Putamen (tissue), 1 donor: Measurements from ENCODE around the gene SPIRE2.
"Not testable (repeated sequence)": the region's sequence is repeated elsewhere in the genome, so short reads cannot be mapped to it uniquely, and the experiment has no call there.

Source experiments
- DNase-seq: peaks from one replicate; pipeline ENCODE4 v3.0.0-alpha.2; 2016; ENCODE audit warnings: low spot score

Gene SPIRE2

DNA sequence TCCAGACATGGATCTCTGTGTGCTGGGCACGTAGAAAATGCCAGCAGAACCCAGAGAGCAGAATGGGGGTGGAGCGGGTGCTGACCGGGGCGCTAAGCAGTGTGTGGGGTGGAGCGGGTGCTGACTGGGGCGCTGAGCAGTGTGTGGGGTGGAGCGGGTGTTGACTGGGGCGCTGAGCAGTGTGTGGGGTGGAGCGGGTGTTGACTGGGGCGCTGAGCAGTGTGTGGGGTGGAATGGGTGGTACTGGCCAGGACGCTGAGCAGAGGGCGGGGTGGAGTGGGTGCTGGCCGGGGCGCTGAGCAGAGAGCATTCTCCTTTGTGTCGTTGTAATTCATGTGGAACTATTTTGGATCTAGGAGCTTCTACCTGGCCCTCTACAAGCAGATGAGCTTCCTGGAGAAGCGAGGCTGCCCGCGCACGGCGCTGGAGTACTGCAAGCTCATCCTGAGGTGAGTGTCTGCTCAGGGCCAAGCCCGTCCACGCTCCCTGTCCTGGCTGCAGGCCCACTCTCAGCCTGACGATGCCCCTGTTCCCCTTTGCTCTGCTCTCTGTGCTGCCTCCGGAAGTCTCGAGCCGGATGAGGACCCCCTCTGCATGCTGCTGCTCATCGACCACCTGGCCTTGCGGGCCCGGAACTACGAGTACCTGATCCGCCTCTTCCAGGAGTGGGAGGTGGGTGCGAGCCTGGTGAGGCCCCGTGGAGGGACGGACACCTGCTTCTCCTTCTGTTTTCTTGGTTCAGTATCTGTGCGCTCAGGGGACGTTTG, 70.1 kb downstream of the SPIRE2 start:
- DNase-seq = no peak

DNA sequence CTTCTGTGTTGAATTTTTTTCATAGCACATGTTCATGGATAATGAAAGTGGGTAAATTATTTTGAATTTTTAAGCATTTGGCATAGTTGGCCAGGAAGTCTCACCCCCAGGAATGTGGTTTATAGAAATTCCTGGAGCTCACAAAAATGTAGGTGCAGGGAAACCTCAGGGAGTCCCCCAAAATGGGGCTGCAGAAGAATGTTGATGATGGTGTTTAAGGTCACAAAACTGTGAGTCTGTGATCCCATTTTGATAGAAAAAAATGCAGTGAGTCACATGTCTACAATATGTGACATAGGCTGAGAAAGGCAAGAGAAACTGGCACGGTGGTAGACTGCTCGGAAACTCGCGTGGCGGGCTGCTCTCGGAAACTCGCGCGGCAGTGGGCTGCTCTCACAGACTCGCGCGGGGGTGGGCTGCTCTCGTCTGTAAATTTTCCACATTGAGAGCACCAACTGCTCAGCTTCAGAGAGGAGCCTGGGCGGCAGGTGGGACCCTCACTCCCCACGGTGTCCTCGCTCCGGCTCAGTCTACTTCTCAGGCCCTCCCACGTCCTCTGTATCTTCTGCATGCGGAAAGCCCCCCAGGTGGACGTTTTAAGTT, 71.7 kb downstream of the SPIRE2 start:
- DNase-seq = peak; percentile 64

DNA sequence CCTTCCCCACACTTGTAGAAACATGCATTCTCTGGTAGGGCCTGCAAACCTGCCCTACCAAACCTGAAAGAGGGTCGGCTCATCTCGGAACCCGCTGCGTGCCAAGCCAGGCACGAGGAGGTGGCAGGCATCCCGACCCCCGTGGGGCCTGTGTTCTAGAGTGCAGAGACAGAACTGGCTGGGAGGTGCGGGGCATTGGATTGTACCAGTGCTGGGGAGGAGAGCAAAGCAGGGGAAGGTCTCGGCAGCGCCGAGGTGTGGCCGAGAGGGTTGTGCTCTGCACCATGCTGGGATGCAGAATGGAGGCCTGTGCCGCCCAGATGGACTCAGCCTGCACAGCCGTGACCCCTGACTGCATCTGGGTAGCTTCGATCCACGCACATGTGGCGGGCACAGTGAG, 72.6 kb downstream of the SPIRE2 start:
- DNase-seq = no peak

DNA sequence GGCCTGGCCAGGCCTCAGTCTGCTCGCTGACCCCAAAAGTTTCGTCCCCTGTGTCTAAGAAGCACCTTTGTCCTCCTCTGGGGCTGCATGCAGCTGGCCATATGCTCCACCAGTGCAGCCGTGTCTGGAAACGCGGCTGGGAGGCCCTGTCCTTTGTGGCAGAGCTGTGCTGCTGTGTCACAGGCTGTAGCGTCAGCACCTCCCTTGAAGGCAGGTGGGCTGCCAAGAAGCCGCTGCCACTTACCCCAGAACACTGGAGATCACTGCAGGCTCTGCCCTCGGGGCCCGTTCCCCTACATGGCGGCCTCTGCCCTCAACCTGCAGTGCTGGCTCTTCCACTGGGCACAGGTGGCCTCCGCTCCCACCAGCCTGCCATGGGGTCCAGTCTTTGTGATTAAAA, 74.7 kb downstream of the SPIRE2 start:
- DNase-seq = no peak

DNA sequence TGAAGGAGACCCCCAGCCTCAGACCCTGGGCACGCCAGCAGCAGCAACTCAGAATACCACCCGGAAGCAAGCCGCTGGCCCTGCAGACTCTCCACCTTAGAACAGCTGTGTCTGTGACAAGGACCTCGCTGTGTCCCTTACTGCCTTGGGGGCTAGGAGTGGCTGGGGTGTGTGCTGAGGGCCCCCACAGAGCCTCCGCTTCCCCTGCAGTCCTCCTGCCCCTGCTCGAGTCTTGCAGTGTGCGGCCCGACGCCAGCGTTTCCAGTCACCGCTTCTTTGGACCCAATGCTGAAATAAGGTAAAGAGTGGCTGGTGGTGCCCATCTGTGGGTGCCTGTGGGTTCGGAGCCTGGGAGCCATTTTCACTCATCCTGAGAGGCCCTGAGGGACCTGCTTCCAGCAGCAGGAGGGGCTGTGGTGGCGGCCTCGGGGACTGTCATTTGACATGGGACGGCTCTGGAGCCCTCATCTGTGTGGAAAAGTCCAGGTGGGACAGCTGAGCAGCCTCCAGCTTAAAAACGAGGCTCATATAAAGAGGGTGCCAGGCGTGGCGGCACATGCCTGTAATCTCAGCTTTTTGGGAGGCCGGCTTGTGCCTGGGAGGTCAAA, 75.7 kb downstream of the SPIRE2 start:
- DNase-seq = no peak

DNA sequence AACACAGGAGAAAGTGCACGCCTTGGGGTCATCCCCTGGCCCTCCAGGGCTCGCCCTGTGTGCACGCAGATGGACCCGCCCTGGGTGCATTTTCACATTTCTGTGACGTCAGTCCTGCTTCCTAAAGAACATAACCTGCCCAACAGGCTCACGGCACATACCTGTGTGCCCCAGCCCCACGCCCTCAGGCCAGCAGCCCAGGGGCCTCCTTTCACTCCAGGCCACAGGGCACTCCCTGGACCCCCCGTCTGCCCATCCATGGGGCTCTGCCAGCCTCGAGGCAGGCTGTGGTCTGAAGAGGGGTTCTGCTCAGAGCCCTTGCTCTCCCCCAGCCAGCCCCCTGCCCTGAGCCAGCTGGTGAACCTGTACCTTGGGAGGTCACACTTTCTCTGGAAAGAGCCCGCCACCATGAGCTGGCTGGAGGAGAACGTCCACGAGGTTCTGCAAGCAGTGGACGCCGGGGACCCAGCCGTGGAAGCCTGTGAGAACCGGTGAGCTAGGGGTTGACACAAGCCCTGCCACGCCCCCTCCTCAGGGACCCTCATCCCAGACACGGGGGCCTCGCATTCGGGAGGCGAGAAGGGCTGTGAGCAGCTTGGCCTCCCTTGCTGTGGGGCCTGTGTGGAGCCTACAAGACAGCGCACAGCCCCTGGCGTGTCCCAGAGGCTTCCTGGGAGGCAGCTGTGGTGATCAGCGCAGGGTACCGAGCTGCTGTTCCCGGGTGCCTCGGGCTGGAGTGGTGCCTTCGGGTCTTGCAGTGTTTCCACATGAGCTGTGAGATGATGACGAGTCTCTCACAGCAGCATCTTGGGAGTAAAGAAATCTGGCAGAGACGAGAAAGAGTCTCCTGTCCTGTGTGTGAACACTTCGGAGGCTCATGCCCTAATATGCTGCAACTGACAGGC, 76.6 kb downstream of the SPIRE2 start:
- no peak for DNase-seq

DNA sequence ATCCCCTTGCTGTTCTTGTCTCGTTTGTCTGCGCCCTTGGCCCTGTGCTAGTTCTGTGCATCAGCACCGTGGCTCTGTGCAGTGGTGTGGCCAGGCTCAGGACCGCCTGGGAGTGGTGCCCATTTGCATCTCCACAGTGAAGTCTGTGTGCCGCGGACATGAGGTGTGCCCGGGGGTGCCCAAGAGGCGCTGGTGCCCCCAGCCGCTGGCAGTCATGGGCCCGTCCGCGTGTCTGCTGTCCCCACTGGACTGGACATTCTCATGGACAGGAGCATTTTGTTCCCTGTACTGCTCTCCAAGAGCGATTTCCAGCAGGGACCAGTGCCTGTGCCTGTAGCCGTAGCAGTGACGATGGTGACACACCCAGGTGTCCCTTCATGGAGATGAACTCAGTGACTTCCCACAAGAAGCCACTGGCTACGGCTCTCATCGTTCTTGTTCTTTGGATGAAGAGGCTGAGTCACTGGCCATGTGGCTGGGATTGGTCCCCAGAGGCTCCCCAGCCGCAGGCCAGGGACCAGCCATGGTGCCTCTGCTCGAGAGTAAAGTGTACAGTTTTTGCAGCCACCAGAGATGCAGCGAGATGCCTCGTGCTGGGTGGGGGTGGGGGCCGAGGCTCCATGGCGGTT, 77.3 kb downstream of the SPIRE2 start:
- DNase-seq = no peak

DNA sequence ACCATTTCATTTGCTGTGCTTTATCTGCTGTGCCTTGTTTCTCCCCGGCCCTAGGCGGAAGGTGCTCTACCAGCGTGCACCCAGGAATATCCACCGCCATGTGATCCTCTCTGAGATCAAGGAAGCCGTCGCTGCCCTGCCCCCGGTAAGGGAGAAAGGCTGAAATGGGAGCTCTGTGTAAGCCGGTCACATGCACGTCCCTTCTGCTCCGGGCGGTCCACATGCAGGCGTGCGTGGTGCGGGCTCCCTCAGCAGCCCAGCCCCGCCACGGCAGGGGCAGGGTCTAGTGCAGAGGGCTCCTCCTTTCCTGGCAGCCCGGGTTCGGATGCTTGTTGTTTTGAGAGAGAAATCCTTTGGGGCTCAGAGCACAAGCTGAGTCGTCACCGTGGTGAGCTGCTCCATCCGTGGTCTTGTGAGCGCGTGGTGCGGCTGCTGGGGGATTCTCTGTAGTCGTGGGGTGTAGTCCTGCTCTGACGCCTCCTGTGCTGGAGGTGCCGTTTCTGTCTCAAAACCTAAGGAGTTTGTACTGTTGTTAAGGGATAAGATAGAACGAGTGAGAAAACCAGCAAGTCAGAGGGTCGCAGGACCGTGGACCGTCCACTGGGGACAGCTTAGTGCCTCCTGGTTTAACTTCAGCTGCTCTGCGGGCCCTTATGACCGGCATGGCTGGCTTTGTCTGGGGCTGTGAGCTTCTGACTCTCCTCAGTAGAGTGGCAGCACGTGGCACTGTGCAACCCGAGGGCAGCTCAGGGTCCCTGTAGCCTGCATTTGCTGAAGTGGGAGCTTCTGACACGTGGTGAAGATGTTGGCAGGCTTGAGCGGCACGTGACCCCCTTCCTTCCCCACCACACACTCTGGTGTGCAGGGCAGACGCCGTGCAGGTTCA, 78.1 kb downstream of the SPIRE2 start:
- no peak for DNase-seq

DNA sequence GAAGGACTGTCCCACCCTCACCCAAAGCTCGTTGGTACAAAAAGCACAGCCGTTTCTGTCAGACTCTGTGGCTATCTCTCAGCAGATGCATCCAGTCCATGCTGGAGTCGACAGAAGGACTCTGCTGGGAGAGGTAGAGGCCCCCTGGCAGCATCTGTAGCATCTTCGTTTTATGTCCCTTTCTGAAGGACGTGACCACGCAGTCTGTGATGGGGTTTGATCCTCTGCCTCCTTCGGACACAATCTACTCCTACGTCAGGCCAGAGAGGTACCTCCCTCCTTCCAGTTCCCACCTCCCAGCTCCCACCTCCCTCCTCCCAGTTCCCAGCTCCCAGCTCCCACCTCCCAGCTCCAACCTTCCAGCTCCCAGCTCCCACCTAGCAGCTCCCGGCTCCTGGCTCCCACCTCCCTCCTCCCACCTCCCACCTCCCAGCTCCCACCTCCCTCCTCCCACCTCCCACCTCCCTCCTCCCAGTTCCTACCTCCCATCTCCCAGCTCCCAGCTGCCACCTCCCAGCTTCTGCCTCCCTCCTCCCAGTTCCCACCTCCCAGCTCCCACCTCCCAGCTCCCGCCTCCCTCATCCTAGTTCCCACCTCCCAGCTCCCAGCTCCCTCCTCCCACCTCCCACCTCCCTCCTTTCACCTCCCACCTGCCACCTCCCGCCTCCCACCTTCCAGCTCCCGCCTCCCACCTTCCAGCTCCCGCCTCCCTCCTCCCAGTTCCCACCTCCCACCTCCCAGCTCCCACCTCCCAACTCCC, 79.0 kb downstream of the SPIRE2 start:
- no peak for DNase-seq

DNA sequence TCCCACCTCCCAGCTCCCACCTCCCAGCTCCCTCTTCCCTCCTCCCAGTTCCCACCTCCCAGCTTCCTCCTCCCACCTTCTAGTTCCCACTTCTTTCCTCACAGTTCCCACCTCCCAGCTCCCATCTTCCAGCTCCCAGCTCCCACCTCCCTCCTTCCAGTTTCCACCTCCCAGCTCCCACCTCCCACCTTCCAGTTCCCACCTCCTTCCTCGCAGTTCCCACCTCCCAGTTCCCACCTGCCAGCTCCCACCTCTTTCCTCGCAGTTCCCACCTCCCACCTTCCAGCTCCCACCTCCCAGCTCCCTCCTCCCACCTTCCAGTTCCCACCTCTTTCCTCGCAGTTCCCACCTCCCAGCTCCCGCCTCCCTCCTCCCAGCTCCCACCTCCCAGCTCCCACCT, 80.0 kb downstream of the SPIRE2 start:
- DNase-seq = no peak

DNA sequence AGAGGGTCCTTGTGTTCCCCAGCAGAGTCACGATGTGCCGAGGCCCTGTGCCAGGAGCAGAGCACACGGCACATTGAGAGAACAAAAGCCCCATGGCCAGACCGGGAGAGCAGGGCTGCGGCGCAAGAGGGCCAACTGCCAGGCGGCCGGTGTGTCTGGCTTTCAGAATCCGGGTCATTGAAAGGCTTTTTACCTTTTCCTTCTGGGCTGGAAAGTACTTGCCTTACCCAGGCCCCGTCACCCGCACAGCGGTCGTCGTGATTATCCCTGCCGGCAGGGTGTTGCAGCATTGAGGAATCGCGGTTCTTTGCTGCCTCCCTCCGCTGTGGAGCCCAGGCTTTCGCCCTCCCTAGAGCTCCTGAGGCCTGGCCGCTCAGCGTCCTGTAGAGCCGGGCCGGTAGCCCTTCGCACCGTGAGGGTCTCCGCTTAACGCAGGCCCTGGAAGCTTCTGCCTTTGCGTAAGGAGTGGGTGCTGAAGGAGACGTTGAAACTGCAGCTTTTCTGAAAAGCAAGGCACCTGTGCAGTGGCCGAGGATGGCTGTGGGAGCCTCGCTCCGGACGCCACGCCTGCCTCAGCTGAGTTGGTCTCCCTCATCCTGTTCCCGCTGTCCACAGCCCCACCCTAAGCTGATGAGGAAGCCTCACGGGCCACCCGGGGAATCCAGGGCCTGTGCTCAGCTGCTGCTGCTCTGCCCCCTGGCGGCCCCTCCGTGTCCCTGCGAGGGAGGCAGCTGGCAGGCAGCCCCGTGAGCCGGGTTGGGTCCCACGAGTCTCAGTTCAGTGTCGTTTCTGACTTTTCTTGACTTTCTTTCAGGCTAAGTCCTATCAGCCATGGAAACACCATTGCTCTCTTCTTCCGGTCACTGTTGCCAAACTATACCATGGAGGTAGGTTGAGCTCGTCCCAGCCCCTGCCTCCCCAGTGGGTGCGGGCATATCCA, 81.8 kb downstream of the SPIRE2 start:
- DNase-seq = peak; percentile 71

DNA sequence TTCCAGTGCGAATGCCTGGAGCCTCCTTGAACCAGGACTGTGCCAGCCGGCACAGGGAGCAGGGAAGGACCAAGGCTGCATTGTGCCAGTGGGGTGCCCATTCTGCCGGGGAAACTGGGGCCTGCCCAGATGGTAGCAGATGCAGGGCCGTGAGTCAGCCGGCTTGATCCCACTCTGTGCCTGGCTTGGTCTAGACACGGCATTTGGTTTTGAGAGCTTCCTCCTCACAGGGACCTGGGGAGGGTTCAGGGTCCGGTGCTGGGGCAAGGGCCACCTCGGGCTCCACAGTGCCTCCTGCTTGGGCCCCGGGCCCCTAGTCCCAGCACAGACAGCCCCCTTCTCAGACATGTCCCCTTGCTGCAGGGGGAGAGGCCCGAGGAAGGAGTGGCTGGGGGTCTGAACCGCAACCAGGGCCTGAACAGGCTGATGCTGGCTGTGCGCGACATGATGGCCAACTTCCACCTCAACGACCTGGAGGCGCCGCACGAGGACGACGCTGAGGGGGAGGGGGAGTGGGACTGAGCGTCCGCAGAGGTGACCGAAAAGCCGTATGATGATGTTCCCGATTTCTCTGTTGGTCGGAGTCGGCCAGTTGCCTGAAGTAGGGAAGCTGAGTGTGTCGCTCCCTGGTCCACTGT, 82.6 kb downstream of the SPIRE2 start:
- DNase-seq = no peak

DNA sequence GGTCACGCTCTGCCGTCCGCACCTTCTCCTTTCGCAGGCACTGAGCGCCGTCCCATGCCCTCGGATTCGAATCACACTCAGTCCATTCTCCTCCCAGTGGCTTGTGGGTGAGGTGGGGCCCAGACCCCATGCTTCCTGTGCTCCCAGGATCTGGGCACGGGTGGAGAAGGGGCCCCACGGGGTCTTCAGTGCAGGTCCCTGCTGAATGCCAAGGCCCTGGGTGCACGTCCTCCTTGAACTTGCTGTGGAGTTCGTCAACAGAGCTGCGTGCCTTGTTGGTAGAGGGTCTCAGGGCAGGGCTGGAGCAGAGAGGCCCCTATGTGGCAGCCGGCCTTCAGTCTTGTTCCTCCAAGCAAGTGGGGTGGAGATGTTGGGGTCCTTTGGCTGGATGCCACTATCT, 83.1 kb downstream of the SPIRE2 start:
- DNase-seq = no peak

DNA sequence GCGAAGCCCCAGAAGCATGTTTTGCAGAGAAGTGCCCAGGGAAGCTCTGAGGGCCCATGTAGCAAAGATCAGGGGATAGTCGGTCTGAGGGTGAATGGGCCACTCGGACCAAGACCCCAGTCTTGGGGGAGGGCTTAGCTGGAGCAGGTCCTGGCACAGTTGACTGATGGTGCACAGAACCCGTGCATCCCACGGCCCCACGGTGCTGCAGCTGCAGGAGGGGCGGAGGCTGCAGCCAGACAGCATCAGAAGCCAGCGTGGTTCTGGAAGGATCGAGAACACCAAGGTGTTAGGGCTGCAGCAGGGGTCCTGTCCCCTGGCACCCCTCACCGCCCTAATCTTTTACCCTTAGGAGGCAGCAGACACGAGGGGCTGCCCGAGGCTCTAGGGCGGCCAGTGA, 83.9 kb downstream of the SPIRE2 start:
- DNase-seq = no peak

DNA sequence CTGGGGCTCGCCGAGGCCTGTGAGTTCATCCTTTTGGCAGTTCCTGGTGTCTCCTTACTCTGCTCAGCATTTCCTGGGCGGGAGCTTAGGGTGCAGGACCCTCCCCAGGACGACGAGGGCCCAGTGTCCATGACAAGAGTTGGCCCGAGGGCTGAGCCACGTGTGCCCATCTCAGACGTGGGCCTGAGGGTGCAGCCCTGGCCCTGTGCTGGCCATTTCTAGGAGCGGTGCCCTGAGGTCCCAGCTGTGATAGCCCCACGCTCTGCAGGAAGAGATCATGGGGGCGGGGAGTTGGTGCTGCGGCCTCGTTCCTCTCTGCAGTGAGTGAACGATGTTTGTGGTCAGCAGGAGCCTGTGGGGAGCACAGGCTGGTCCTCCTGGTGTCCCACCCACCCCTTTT, 84.4 kb downstream of the SPIRE2 start:
- no peak for DNase-seq

DNA sequence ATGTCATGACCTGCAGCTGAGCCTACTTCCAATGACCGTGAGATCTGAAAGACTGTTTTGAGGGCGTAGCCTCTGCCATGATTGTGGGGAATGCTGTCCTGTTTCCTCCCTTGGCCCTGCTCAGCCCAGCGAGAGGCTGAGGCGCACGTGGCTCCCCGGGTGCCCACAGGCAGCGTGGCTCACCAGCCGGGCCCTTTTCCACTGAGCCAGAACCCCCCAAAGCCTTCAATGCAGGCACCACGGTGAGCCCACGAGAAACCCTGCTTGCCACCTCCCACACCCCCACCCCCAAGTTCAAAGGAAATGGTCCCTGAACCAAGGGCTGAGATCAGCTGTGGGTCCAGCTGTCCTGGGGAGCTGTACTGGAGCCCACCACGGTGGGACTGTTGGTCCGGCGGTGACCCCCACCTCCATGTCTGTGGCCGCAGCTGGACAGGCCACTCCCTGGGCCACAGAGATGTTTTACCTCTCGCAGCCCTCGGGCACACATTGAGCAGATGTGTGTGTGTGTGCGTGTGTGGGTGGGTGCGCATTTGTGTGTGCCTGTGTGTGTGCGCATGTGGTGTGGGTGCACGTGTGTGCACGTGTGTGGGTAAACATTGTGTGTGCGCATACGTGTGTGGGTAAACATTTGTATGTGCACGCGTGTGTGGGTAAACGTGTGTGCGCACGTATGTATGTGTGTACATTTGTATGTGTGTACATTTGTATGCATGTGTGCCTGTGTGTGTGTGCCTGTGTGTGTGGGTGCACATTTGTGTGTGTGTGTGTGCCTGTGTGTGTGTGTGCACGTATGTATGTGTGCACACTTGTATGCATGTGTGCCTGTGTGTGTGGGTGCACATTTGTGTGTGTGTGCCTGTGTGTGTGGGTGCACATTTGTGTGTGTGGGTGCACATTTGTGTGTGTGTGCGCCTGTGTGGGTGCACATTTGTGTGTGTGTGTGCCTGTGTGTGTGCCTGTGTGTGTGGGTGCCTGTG, 85.4 kb downstream of the SPIRE2 start:
- DNase-seq = no peak

DNA sequence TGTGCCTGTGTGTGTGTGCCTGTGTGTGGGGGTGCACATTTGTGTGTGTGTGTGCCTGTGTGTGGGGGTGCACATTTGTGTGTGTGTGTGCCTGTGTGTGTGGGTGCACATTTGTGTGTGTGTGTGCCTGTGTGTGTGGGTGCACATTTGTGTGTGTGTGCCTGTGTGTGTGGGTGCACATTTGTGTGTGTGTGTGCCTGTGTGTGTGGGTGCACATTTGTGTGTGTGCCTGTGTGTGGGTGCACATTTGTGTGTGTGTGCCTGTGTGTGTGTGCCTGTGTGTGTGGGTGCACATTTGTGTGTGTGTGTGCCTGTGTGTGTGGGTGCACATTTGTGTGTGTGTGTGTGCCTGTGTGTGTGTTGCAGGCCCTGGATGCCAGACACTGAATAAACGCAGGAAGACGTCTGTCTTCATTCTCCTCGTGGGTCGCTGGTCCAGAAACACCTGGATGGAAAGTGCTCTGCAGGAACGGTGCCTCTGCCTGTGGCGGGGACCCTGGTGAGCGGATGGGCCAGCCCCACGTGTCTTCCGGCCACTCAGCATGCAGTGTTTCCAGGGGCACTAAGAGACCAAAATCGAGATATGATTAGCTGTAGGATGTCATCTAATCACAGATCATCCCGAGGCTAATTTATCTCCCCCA, 86.5 kb downstream of the SPIRE2 start:
- not testable (repeated sequence) for DNase-seq
